GM12878 (cell line): ENCODE measurements around the gene GKN2. TPM values are rescaled to one million over a fixed set of nuclear protein-coding genes. Genes with fewer than 3 reads are reported as not detected.
A peak's percentile ranks its signal among the peaks of the same experiment; 100 is the strongest.

Source experiments
- ATAC-seq: fragments of 200-7000 bp; cut with Tn5 transposase; 3 replicates; pipeline ENCODE4 v1.9.1; 2020; ENCODE audit warnings: mild to moderate bottlenecking, moderate library complexity
- BruUV-seq: library from RNA; stranded (reverse); fragments of 400-500 nt; replicated peaks from 2 replicates; lab custom pipeline; 2021; lab: Mats Ljungman, UMichigan
- CTCF ChIA-PET: fragments of 300-600 bp; sonication (Branson Sonifier 250); formaldehyde crosslinking; extraction: SDS; loops from one replicate; lab custom pipeline; 2021; ENCODE audit warnings: inconsistent platforms; lab: Yijun Ruan, JAX
- POLR2A ChIA-PET: fragments of 350-600 bp; formaldehyde crosslinking; extraction: SDS; loops from one replicate; lab custom pipeline; 2021; ENCODE audit warnings: inconsistent platforms; lab: Charles Lee
- RAD21 ChIA-PET: fragments of 300-600 bp; sonication (Branson Sonifier 250); formaldehyde crosslinking; loops from one replicate; lab custom pipeline; 2023; ENCODE audit warnings: antibody characterized with exemption; ENCODE audit not compliant: unreplicated experiment; lab: Charles Lee
- SMC1A ChIA-PET: fragments of 300-600 bp; sonication (Branson Sonifier 250); formaldehyde crosslinking; loops from one replicate; lab custom pipeline; 2023; ENCODE audit not compliant: unreplicated experiment, uncharacterized antibody; lab: Charles Lee
- DNase-seq: peaks from one replicate; pipeline ENCODE4 v3.0.0-alpha.2; 2011; ENCODE audit warnings: low read depth, low spot score
- FAIRE-seq: peaks from 3 replicates; lab custom pipeline; 2011; peaks lifted over from hg19 to GRCh38; lab: Jason Lieb, UNC
- H2AFZ ChIP-seq: 2 replicates; pipeline ENCODE4 v1.6.0; 2011; ENCODE audit warnings: low read depth, low read length, control low read depth; ENCODE audit not compliant: control insufficient read depth
- H3K27ac ChIP-seq: 2 replicates; pipeline ENCODE4 v1.5.1; 2011; ENCODE audit warnings: control low read depth; ENCODE audit not compliant: control insufficient read depth, insufficient read depth
- H3K27me3 ChIP-seq, 2 experiments: replicated peaks in 1 of 2; 2 replicates each; pipeline versions ENCODE4 v1.6.0 to v1.6.1; 2011; ENCODE audit warnings: low read length in 1 of 2; ENCODE audit not compliant: control insufficient read depth in 2 of 2, insufficient read depth in 2 of 2
- H3K36me3 ChIP-seq, 2 experiments: 2 replicates each; pipeline ENCODE4 v1.5.1; 2011; ENCODE audit warnings: low read length in 1 of 2; ENCODE audit not compliant: control insufficient read depth in 2 of 2, insufficient read depth in 2 of 2
- H3K4me1 ChIP-seq: 2 replicates; pipeline ENCODE4 v1.6.1; 2011; ENCODE audit warnings: mild to moderate bottlenecking, low read length, moderate library complexity, mixed read lengths; ENCODE audit not compliant: control insufficient read depth, insufficient read depth
- H3K4me2 ChIP-seq: 2 replicates; pipeline ENCODE4 v1.6.0; 2011; ENCODE audit warnings: control low read depth; ENCODE audit not compliant: control insufficient read depth, insufficient read depth
- H3K4me3 ChIP-seq: fragments of 200-600 bp; sonication (generic); 2 replicates; pipeline ENCODE4 v1.5.1; 2016
- H3K79me2 ChIP-seq: 2 replicates; pipeline ENCODE4 v1.6.0; 2011; ENCODE audit warnings: low read length; ENCODE audit not compliant: control insufficient read depth, insufficient read depth
- H3K9ac ChIP-seq: 2 replicates; pipeline ENCODE4 v1.8.0; 2011; ENCODE audit warnings: low read length, control low read depth, mixed read lengths; ENCODE audit not compliant: control insufficient read depth, insufficient read depth
- H3K9me3 ChIP-seq: replicated peaks from 3 replicates; pipeline ENCODE4 v1.5.1; 2011; ENCODE audit warnings: mild to moderate bottlenecking, low read length; ENCODE audit not compliant: control insufficient read depth, insufficient read depth
- H4K20me1 ChIP-seq: 2 replicates; pipeline ENCODE4 v1.6.0; 2011; ENCODE audit not compliant: control insufficient read depth, insufficient read depth
- CTCF ChIP-seq, 3 experiments: IDR thresholded peaks in 2 of 3; conservative IDR thresholded peaks in 1 of 3; 2 replicates each; pipeline ENCODE4 v1.5.1; 2011; ENCODE audit warnings: low read depth in 3 of 3, low read length in 3 of 3, mild to moderate bottlenecking in 3 of 3, control low read depth in 2 of 3, moderate library complexity in 2 of 3, inconsistent platforms in 1 of 3, mixed read lengths in 1 of 3; ENCODE audit not compliant: control insufficient read depth in 2 of 3, insufficient read depth in 1 of 3; ENCODE audit errors: extremely low read depth in 1 of 3
- FOXK2 ChIP-seq: fragments of 450-650 bp; IDR thresholded peaks from 2 replicates; pipeline ENCODE4 v1.6.1; 2017; ENCODE audit warnings: mild to moderate bottlenecking, moderate library complexity
- MTA3 ChIP-seq: IDR thresholded peaks from 2 replicates; pipeline ENCODE4 v1.6.1; 2012; ENCODE audit warnings: low read length, inconsistent platforms, borderline replicate concordance
- RAD21 ChIP-seq: IDR thresholded peaks from 2 replicates; pipeline ENCODE4 v1.6.1; 2011; ENCODE audit warnings: mild to moderate bottlenecking, low read depth, low read length, moderate library complexity; ENCODE audit not compliant: insufficient read depth
- SMC3 ChIP-seq: IDR thresholded peaks from 2 replicates; pipeline ENCODE4 v1.6.1; 2011; ENCODE audit warnings: low read length, improper control_type of control experiment, borderline replicate concordance
- WGBS: methylation state at CpG from one replicate; pipeline ENCODE4 v1.1.6; 2016; ENCODE audit warnings: low lambda C conversion rate; ENCODE audit not compliant: insufficient replicate concordance, insufficient coverage; ENCODE audit errors: missing lambda C conversion rate; 5-methylcytosine and 5-hydroxymethylcytosine counted together
- in situ Hi-C: fragments of 300-500 bp; cut with MboI; formaldehyde crosslinking; loops from 9 replicates; pipeline ENCODE4 v1.14.3; 2018; ENCODE audit warnings: mixed read lengths
- intact Hi-C: fragments of 100-400 bp; cut with micrococcal nuclease; formaldehyde crosslinking; loops from one replicate; pipeline ENCODE4 v1.14.2; 2022; ENCODE audit not compliant: unreplicated experiment
- polyA plus RNA-seq, 11 experiments: library from polyadenylated mRNA; depleted of rRNA in 4 of 11; unstranded in 6 of 11; stranded (reverse) in 5 of 11; fragments of >200 nt; fragmentation: Nextera tagmentation in 4 of 11; fragmentation: Illumina TruSeq in 1 of 11; extraction: Ambion mirVana in 4 of 11; extraction: Trizol in 1 of 11; gene quantifications; 1 replicate in 1 of 11; 2 replicates in 10 of 11; pipeline versions ENCODE4 v1.2.1 to v1.2.3, GENCODE V29; 2011 to 2016; ENCODE audit warnings: inconsistent platforms in 2 of 11, missing spikeins in 2 of 11, low read depth in 1 of 11
- total RNA-seq, 4 experiments: library from RNA; depleted of rRNA in 3 of 4; stranded (reverse); fragments of >200 nt in 3 of 4; fragmentation: Illumina TruSeq in 1 of 4; extraction: Trizol in 1 of 4; gene quantifications; 2 replicates each; pipeline versions ENCODE4 v1.2.1 to v1.2.3, GENCODE V29; 2013 to 2021

Gene GKN2
- total and polyA plus RNA-seq, 10 of the 15 experiments (the other 5 are each of a cell fraction or from before 2014, with no cell fraction given): not detected

GRCh38 chr2:68943581-68944568 is 8.8 kb downstream of the GKN2 start:
- peak; percentile 65 for FAIRE-seq
- 26% methylated on average over 26 of the region's 27 CpGs for whole genome bisulfite sequencing
- intact Hi-C loops: loop anchor here (2.0 kb wide), 1 partner anchor 363 kb away; no protein-coding TSS in a partner anchor

More at GRCh38 chr2:68943581-68944568, 8.8 kb downstream of the GKN2 start:
- no peaks in the 10 kb centered on the region for H3K9me3 ChIP-seq
- no TSS peak for BruUV-seq
- H2AFZ ChIP-seq: no peak overlapping the region
- H3K36me3 ChIP-seq: no peaks in the 10 kb centered on the region
- POLR2A ChIA-PET: no interaction called here
- no peak overlapping the region for H3K27ac ChIP-seq
- H3K9ac ChIP-seq: no peak overlapping the region
- CTCF ChIA-PET: interaction anchor here (0.6 to 2.8 kb wide), 22 partner anchors 9 to 1716 kb away, joined by 3 to 26 read pairs (median 6); partner anchors contain the start of gene GKN2
- ATAC-seq: peak; percentile 83
- H3K27me3 ChIP-seq: peaks cover 0 to 3% of the 10 kb centered on the region in 2 experiments; a peak in 2 of 4 replicates
- in situ Hi-C loops: no loop called here
- H3K79me2 ChIP-seq: no peaks in the 10 kb centered on the region
- RAD21 ChIA-PET: interaction anchor here (1.3 to 1.7 kb wide), 2 partner anchors 19 to 456 kb away, joined by 3 to 4 read pairs; no protein-coding TSS in a partner anchor
- no peak overlapping the region for H3K4me3 ChIP-seq
- H3K4me1 ChIP-seq: no peaks in the 10 kb centered on the region
- DNase-seq: no peak
- SMC1A ChIA-PET: interaction anchor here (0.9 to 1.3 kb wide), 4 partner anchors 9 to 263 kb away, joined by 3 read pairs; partner anchors contain the start of gene GKN2
- no peaks in the 10 kb centered on the region for H4K20me1 ChIP-seq
- no peak overlapping the region for H3K4me2 ChIP-seq
- TF ChIP-seq RAD21 (peak; percentile 63), CTCF (IDR thresholded peaks at IDR 0.05 in 2 of 3, conservative IDR thresholded peaks at IDR 0.05 in 1 of 3; ENCODE audit: control insufficient read depth in 2 of 3, extremely low read depth in 1 of 3, insufficient read depth in 1 of 3, low read depth in 3 of 3, low read length in 3 of 3) (peak; percentile 67 to 84 (median 72)), FOXK2 (no peak), SMC3 (peak; percentile 45; the same call in 1 of the 2 replicates), MTA3 (no peak)
- TF ChIP-seq, all 136 proteins: peak for 3
